SU-DHL-6 (cell line): ENCODE results near the gene PPP2R2C.

Source experiments
- EZH2phosphoT487 ChIP-seq: fragments of 200-600 bp; sonication (generic), shearing (Covaris generic); conservative IDR thresholded peaks from 2 replicates; pipeline ENCODE4 v1.6.1; 2018; ENCODE audit warnings: mild to moderate bottlenecking, antibody characterized with exemption, low read length, moderate library complexity, mixed read lengths
- TF ChIP-seq, protein P1 (sequence below): fragments of 200-600 bp; sonication (generic); IDR thresholded peaks from one replicate; pipeline ENCODE4 v1.5.1; 2017; ENCODE audit warnings: antibody characterized with exemption, mild to moderate bottlenecking, low read length, moderate library complexity; ENCODE audit not compliant: insufficient read depth, poor library complexity, severe bottlenecking

- TF ChIP-seq, protein P1, sequence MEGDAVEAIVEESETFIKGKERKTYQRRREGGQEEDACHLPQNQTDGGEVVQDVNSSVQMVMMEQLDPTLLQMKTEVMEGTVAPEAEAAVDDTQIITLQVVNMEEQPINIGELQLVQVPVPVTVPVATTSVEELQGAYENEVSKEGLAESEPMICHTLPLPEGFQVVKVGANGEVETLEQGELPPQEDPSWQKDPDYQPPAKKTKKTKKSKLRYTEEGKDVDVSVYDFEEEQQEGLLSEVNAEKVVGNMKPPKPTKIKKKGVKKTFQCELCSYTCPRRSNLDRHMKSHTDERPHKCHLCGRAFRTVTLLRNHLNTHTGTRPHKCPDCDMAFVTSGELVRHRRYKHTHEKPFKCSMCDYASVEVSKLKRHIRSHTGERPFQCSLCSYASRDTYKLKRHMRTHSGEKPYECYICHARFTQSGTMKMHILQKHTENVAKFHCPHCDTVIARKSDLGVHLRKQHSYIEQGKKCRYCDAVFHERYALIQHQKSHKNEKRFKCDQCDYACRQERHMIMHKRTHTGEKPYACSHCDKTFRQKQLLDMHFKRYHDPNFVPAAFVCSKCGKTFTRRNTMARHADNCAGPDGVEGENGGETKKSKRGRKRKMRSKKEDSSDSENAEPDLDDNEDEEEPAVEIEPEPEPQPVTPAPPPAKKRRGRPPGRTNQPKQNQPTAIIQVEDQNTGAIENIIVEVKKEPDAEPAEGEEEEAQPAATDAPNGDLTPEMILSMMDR = no peak
- no peak for TF ChIP-seq EZH2phosphoT487
Measured at GRCh38 chr4:6443035-6444023, 29.1 kb downstream of the PPP2R2C start.
